GM19099 (cell line): ENCODE data around the gene UTP14A.

Experiments
- POLR2A ChIP-seq: IDR thresholded peaks from 3 replicates; pipeline ENCODE4 v1.6.1; 2011; ENCODE audit warnings: low read depth; ENCODE audit not compliant: insufficient read length; ENCODE audit errors: extremely low read depth

The UTP14A gene

GRCh38 chrX:129968968-129969367 lies 63.0 kb downstream of the UTP14A start:
- TF ChIP-seq POLR2A, result no peak

- no peak for TF ChIP-seq POLR2A
Observed at GRCh38 chrX:129976441-129976840, 70.5 kb downstream of the UTP14A start.
